ENCODE measurements around the gene ZC3H4.
"Not testable (repeated sequence)": the region's sequence is repeated elsewhere in the genome, so short reads cannot be mapped to it uniquely, and the experiment has no call there.

Gene ZC3H4

GRCh38 chr19:47078351-47078750 is 35.2 kb downstream of the ZC3H4 start:
- not testable (repeated sequence) for DNase-seq

GRCh38 chr19:47075941-47076340 is 37.6 kb downstream of the ZC3H4 start:
- DNase-seq: no peak

DNA sequence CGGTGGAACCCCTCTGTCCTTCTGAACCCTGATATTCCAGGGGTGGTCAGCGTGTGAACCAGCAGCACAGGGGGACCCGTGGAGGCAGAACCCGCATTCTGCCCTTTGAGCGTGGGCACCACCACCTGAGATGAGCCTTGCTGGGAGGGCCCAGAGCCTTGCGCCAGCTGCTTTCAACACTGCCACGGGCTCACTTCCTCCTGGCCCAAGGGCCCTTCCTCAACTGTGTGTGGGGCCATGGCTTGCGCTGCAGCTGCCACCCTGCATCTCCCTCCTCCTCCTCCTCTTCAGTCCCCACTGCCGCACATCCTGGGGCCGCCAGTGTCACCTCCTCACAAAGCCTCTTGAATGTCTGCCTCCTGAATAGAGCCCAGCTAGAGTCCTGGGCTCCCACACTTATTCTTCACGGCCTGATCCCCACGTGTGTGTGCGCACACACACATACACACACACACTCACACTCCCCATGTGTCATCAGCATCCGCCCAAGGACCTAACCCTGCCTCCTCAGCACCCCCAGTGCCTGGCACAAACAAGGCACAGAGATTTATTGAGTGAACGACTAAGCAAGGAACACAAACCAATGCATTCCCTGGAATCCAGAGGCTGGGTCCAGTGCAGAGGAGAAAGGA is 38.3 kb downstream of the ZC3H4 start:
- no peak for DNase-seq

- no peak for DNase-seq
These were observed 39.0 kb downstream of the ZC3H4 start for GRCh38 chr19:47074621-47075020.

GRCh38 chr19:47073574-47073973 is 40.0 kb downstream of the ZC3H4 start:
- DNase-seq: no peak

DNA sequence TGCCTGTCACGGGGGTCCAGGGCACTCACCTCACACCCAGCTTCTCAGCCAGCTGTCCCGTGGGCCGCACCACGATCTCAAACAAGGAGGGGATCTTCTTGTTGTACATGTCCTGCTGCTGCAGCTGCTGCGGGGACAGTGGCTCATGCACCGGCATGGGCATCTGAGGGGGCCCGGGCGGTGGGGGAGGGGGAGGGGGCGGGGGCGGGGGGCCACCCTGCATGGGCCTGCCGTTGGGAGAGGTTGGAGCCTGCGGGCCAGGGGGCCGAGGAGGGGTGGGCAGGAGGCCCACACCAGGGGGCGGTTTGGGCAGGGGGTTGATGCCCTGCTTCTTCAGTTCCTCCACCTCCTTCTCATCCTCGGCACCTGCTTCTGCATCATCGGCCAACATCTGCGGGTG is 41.3 kb downstream of the ZC3H4 start:
- no peak for DNase-seq

- no peak for DNase-seq
These were observed 41.8 kb downstream of the ZC3H4 start for GRCh38 chr19:47071731-47072130.

GRCh38 chr19:47070756-47071155 is 42.8 kb downstream of the ZC3H4 start:
- DNase-seq: no peak

DNA sequence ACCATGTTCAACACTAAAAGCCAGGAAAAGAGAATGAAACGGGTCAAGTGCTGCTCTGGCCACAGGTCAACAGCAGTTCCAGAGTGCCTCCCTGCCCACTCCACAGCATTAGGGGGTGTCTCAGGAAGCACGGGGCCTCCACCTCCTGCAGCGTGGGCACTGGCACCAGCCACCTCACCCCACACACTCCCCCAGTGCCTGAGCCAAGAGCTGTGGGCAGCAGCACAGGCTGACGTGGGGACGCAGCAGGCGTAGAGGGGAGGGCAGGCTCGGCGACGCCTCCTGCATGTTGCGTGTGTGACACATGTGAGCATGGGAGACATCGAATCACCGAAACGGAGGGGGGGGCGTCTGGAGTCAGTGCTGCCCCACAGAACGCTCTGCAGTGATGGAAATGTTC is 43.8 kb downstream of the ZC3H4 start:
- DNase-seq: no peak

DNA sequence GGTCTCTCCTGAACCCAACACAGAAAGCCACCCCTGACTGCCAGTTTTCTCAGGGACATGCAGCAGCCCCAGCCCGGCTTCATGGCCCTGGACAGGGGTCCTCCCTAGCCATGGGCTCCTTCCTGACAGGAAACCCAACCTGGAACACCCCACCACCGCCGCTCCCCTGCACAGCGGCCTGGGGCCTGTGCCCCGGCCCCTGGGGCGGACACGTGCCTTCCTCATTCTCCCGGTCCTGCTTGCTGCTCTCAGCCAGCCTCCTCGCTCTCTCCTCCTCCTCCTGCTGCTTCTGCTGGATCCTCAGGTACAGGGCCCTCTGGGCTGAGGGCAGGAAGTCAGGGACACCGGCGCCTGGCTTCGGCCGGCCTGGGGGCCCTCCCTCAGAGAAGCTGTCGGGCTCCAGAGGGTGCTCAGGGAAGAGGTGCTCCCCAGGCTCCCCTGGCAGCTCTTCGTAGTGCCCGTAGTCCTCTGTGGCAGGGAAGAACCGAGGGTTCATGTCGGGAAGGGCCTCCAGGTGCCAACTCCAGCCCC is 44.6 kb downstream of the ZC3H4 start:
- no peak for DNase-seq

- no peak for DNase-seq
These were observed 45.3 kb downstream of the ZC3H4 start for GRCh38 chr19:47068246-47068645.

- no peak for DNase-seq
These were observed 46.2 kb downstream of the ZC3H4 start for GRCh38 chr19:47067215-47067847.

DNA sequence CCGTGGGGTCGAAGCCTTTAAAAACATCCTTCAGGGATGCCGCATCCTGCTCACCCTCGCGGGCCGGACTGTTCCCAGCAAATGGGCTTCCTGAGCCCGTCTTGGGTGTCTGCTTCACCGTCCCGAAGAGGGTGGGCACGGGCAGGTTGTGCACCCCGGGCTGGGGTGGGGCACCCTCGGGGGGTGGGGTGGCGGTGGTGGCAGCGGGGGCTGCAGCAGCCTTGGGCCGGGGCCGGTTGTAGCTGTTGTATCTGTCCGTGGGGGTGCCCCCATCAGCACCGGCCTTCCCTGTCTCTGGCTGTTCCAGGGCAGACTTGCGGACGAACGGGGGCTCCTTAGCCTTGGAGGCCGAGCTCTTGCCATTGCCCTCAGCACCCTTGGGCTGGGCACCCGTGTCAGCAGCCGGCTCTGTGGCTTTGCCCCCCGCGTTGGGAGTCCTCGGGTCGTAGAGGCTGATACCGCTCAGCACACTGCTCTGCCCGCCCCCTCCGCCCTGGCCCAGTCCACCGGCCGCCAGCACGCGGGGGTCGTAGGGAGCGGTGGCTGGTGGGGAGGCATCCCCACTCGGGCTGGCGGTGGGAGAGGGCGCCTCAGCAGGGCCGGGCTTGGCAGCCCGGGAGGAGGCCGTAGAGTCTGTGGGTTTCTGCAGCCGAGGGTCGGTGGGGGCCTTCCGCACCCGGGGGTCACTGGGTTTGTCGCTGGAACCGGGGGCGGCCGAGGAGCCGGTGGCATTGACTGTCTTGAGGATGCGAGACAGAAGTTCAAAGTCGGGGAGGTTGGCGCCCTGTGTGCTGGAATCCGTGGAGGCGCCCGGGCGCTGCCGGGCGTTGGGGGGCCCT is 47.0 kb downstream of the ZC3H4 start:
- no peak for DNase-seq

GRCh38 chr19:47065242-47065641 is 48.3 kb downstream of the ZC3H4 start:
- no peak for DNase-seq

- DNase-seq: no peak
These were observed 49.7 kb downstream of the ZC3H4 start for GRCh38 chr19:47063874-47064273.

- DNase-seq: no peak
These were observed 55.0 kb downstream of the ZC3H4 start for GRCh38 chr19:47058621-47059022.

- no peak for DNase-seq
These were observed 56.2 kb downstream of the ZC3H4 start for GRCh38 chr19:47057328-47057727.

DNA sequence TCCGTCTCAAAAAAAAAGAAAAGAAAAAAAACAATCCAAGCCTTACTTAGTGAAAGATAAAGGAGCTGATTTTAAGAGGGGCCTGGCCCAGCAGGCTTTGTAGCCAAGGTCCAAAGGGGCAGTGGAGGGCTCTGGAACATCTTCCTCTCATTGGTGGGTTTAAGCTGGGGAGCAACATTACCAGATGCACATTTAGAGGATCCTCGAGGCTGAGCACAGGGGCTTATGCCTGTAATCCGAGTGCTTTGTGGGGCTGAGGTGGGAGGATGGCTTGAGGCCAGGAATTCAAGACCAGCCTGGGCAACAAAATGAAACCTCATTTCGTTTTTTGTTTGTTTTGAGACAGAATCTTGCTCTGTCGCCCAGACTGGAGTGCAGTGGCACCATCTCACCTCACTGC is 57.2 kb downstream of the ZC3H4 start:
- DNase-seq: no peak

- not testable (repeated sequence) for DNase-seq
These were observed 63.0 kb downstream of the ZC3H4 start for GRCh38 chr19:47050562-47050961.

DNA sequence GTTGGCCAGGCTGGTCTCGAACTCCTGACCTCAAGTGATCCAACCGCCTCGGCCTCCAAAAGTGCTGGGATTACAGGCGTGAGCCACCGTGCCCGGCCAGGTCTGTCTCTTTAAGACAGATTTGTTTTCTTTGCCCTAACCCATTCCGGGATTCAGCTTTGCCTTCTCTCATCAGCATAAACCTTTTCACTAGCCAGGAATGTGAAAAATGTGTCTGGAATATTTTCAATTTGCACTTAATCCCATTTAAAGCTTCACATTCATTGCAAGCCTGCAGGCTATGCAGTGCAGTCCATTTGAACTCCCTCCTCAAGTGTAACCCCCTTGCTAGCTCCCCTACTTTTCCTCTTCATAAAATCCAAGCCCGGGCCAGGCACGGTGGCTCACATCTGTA is 64.3 kb downstream of the ZC3H4 start:
- peak; percentile 83 for DNase-seq

- DNase-seq: peak; percentile 90
These were observed 65.7 kb downstream of the ZC3H4 start for GRCh38 chr19:47047763-47048405.

DNA sequence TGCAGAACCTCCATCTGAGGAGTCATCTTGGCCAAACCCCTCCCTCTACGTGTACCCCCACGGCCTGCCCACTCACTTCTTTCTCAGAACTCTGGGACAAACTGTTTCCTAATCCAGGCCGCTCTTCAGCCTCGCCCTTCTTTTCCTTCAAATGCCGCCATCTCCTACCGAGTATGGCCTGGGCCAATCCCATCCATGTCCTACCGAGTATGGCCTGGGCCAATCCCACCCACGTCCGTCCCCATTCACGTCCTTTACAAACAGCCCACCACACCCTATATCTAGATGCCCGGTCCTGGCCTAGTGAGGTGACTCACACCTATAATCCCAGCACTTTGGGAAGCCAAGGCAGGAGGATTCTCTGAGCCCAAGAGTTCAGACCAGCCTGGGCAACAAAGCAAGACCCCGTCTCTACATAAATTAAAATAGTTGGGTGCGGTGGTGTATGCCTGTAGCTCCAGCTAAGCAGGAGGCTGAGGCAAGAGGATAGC is 66.3 kb downstream of the ZC3H4 start:
- no peak for DNase-seq
